GM12878 (cell line): ENCODE data around the gene MANF. TPM values are rescaled to one million over a fixed set of nuclear protein-coding genes. Genes with fewer than 3 reads are reported as not detected.

Experiments used
- ATAC-seq: fragments of 200-7000 bp; cut with Tn5 transposase; 3 replicates; pipeline ENCODE4 v1.9.1; 2020; ENCODE audit warnings: mild to moderate bottlenecking, moderate library complexity
- BruUV-seq: library from RNA; stranded (reverse); fragments of 400-500 nt; replicated peaks from 2 replicates; lab custom pipeline; 2021; lab: Mats Ljungman, UMichigan
- CTCF ChIA-PET: fragments of 300-600 bp; sonication (Branson Sonifier 250); formaldehyde crosslinking; extraction: SDS; loops from one replicate; lab custom pipeline; 2021; ENCODE audit warnings: inconsistent platforms; lab: Yijun Ruan, JAX
- POLR2A ChIA-PET: fragments of 350-600 bp; formaldehyde crosslinking; extraction: SDS; loops from one replicate; lab custom pipeline; 2021; ENCODE audit warnings: inconsistent platforms; lab: Charles Lee
- RAD21 ChIA-PET: fragments of 300-600 bp; sonication (Branson Sonifier 250); formaldehyde crosslinking; loops from one replicate; lab custom pipeline; 2023; ENCODE audit warnings: antibody characterized with exemption; ENCODE audit not compliant: unreplicated experiment; lab: Charles Lee
- SMC1A ChIA-PET: fragments of 300-600 bp; sonication (Branson Sonifier 250); formaldehyde crosslinking; loops from one replicate; lab custom pipeline; 2023; ENCODE audit not compliant: unreplicated experiment, uncharacterized antibody; lab: Charles Lee
- DNase-seq: peaks from one replicate; pipeline ENCODE4 v3.0.0-alpha.2; 2011; ENCODE audit warnings: low read depth, low spot score
- FAIRE-seq: peaks from 3 replicates; lab custom pipeline; 2011; peaks lifted over from hg19 to GRCh38; lab: Jason Lieb, UNC
- H2AFZ ChIP-seq: 2 replicates; pipeline ENCODE4 v1.6.0; 2011; ENCODE audit warnings: low read depth, low read length, control low read depth; ENCODE audit not compliant: control insufficient read depth
- H3K27ac ChIP-seq: 2 replicates; pipeline ENCODE4 v1.5.1; 2011; ENCODE audit warnings: control low read depth; ENCODE audit not compliant: control insufficient read depth, insufficient read depth
- H3K27me3 ChIP-seq, 2 experiments: replicated peaks in 1 of 2; 2 replicates each; pipeline versions ENCODE4 v1.6.0 to v1.6.1; 2011; ENCODE audit warnings: low read length in 1 of 2; ENCODE audit not compliant: control insufficient read depth in 2 of 2, insufficient read depth in 2 of 2
- H3K36me3 ChIP-seq, 2 experiments: 2 replicates each; pipeline ENCODE4 v1.5.1; 2011; ENCODE audit warnings: low read length in 1 of 2; ENCODE audit not compliant: control insufficient read depth in 2 of 2, insufficient read depth in 2 of 2
- H3K4me1 ChIP-seq: 2 replicates; pipeline ENCODE4 v1.6.1; 2011; ENCODE audit warnings: mild to moderate bottlenecking, low read length, moderate library complexity, mixed read lengths; ENCODE audit not compliant: control insufficient read depth, insufficient read depth
- H3K4me2 ChIP-seq: 2 replicates; pipeline ENCODE4 v1.6.0; 2011; ENCODE audit warnings: control low read depth; ENCODE audit not compliant: control insufficient read depth, insufficient read depth
- H3K4me3 ChIP-seq: fragments of 200-600 bp; sonication (generic); 2 replicates; pipeline ENCODE4 v1.5.1; 2016
- H3K79me2 ChIP-seq: 2 replicates; pipeline ENCODE4 v1.6.0; 2011; ENCODE audit warnings: low read length; ENCODE audit not compliant: control insufficient read depth, insufficient read depth
- H3K9ac ChIP-seq: 2 replicates; pipeline ENCODE4 v1.8.0; 2011; ENCODE audit warnings: low read length, control low read depth, mixed read lengths; ENCODE audit not compliant: control insufficient read depth, insufficient read depth
- H3K9me3 ChIP-seq: replicated peaks from 3 replicates; pipeline ENCODE4 v1.5.1; 2011; ENCODE audit warnings: mild to moderate bottlenecking, low read length; ENCODE audit not compliant: control insufficient read depth, insufficient read depth
- H4K20me1 ChIP-seq: 2 replicates; pipeline ENCODE4 v1.6.0; 2011; ENCODE audit not compliant: control insufficient read depth, insufficient read depth
- ASH2L ChIP-seq: fragments of 300-600, 200-600 bp; sonication (generic); IDR thresholded peaks from 2 replicates; pipeline ENCODE4 v1.6.1; 2017; ENCODE audit warnings: low read depth, mild to moderate bottlenecking, borderline replicate concordance
- BRCA1 ChIP-seq: IDR thresholded peaks from 2 replicates; pipeline ENCODE4 v1.6.1; 2011; ENCODE audit warnings: low read depth, low read length, improper control_type of control experiment
- CBFB ChIP-seq: IDR thresholded peaks from 2 replicates; pipeline ENCODE4 v1.6.1; 2016; ENCODE audit warnings: antibody characterized with exemption, low read depth
- CTCF ChIP-seq, 3 experiments: IDR thresholded peaks in 2 of 3; conservative IDR thresholded peaks in 1 of 3; 2 replicates each; pipeline ENCODE4 v1.5.1; 2011; ENCODE audit warnings: low read depth in 3 of 3, low read length in 3 of 3, mild to moderate bottlenecking in 3 of 3, control low read depth in 2 of 3, moderate library complexity in 2 of 3, inconsistent platforms in 1 of 3, mixed read lengths in 1 of 3; ENCODE audit not compliant: control insufficient read depth in 2 of 3, insufficient read depth in 1 of 3; ENCODE audit errors: extremely low read depth in 1 of 3
- ELK1 ChIP-seq: IDR thresholded peaks from 2 replicates; pipeline ENCODE4 v1.6.1; 2012; ENCODE audit warnings: low read depth, low read length, improper control_type of control experiment
- HDAC2 ChIP-seq: fragments of 200-600 bp; sonication (generic); IDR thresholded peaks from 2 replicates; pipeline ENCODE4 v1.6.1; 2017
- IRF5 ChIP-seq: fragments of 450-650 bp; IDR thresholded peaks from 2 replicates; pipeline ENCODE4 v1.6.1; 2017; ENCODE audit warnings: borderline replicate concordance
- MLLT1 ChIP-seq: fragments of 450-650 bp; IDR thresholded peaks from 2 replicates; pipeline ENCODE4 v1.6.1; 2016; ENCODE audit warnings: mild to moderate bottlenecking
- PBX3 ChIP-seq: IDR thresholded peaks from 2 replicates; pipeline ENCODE4 v1.6.1; 2011; ENCODE audit warnings: mild to moderate bottlenecking, low read depth, low read length, moderate library complexity; ENCODE audit not compliant: insufficient replicate concordance
- RUNX3 ChIP-seq: IDR thresholded peaks from 2 replicates; pipeline ENCODE4 v1.6.1; 2012; ENCODE audit warnings: low read length, inconsistent platforms
- TCF12 ChIP-seq: IDR thresholded peaks from 2 replicates; pipeline ENCODE4 v1.6.1; 2011; ENCODE audit warnings: low read depth, mild to moderate bottlenecking, low read length
- USF1 ChIP-seq: IDR thresholded peaks from 2 replicates; pipeline ENCODE4 v1.6.1; 2011; ENCODE audit warnings: borderline replicate concordance, low read depth, mild to moderate bottlenecking, moderate library complexity, mixed read lengths, low read length; ENCODE audit not compliant: insufficient read depth; ENCODE audit errors: extremely low read length
- ZNF207 ChIP-seq: fragments of 450-650 bp; IDR thresholded peaks from 2 replicates; pipeline ENCODE4 v1.6.1; 2014; ENCODE audit warnings: antibody characterized with exemption, mild to moderate bottlenecking, borderline replicate concordance
- WGBS: methylation state at CpG from one replicate; pipeline ENCODE4 v1.1.6; 2016; ENCODE audit warnings: low lambda C conversion rate; ENCODE audit not compliant: insufficient replicate concordance, insufficient coverage; ENCODE audit errors: missing lambda C conversion rate; 5-methylcytosine and 5-hydroxymethylcytosine counted together
- in situ Hi-C: fragments of 300-500 bp; cut with MboI; formaldehyde crosslinking; loops from 9 replicates; pipeline ENCODE4 v1.14.3; 2018; ENCODE audit warnings: mixed read lengths
- intact Hi-C: fragments of 100-400 bp; cut with micrococcal nuclease; formaldehyde crosslinking; loops from one replicate; pipeline ENCODE4 v1.14.2; 2022; ENCODE audit not compliant: unreplicated experiment
- polyA plus RNA-seq, 11 experiments: library from polyadenylated mRNA; depleted of rRNA in 4 of 11; unstranded in 6 of 11; stranded (reverse) in 5 of 11; fragments of >200 nt; fragmentation: Nextera tagmentation in 4 of 11; fragmentation: Illumina TruSeq in 1 of 11; extraction: Ambion mirVana in 4 of 11; extraction: Trizol in 1 of 11; gene quantifications; 1 replicate in 1 of 11; 2 replicates in 10 of 11; pipeline versions ENCODE4 v1.2.1 to v1.2.3, GENCODE V29; 2011 to 2016; ENCODE audit warnings: inconsistent platforms in 2 of 11, missing spikeins in 2 of 11, low read depth in 1 of 11
- total RNA-seq, 4 experiments: library from RNA; depleted of rRNA in 3 of 4; stranded (reverse); fragments of >200 nt in 3 of 4; fragmentation: Illumina TruSeq in 1 of 4; extraction: Trizol in 1 of 4; gene quantifications; 2 replicates each; pipeline versions ENCODE4 v1.2.1 to v1.2.3, GENCODE V29; 2013 to 2021

MANF gene
- total and polyA plus RNA-seq, 10 of the 15 experiments (the other 5 are each of a cell fraction or from before 2014, with no cell fraction given) = 22.0 to 120 (median 82.9) TPM

GRCh38 chr3:51362476-51362875 is 22.6 kb upstream of the MANF start:
- Histone ChIP-seq H3K4me3 (no peak overlapping the region), H3K79me2 (no peaks in the 10 kb centered on the region), H3K27me3 (peaks cover 0 to 2% of the 10 kb centered on the region in 2 experiments; a peak in 1 of 4 replicates), H3K4me1 (no peaks in the 10 kb centered on the region), H4K20me1 (no peaks in the 10 kb centered on the region), H3K4me2 (no peak overlapping the region), H2AFZ (no peak overlapping the region), H3K9ac (no peak overlapping the region), H3K27ac (no peak overlapping the region), H3K9me3 (no peaks in the 10 kb centered on the region), H3K36me3 (no peaks in the 10 kb centered on the region)
- no peak for FAIRE-seq
- 45% methylated on average over 9 of the region's 9 CpGs for WGBS
- BruUV-seq = no TSS peak
- ATAC-seq = no peak
- in situ Hi-C loops (no loop called here), intact Hi-C loops (no loop called here)
- POLR2A ChIA-PET = no interaction called here
- RAD21 ChIA-PET = no interaction called here
- CTCF ChIA-PET = no interaction called here
- no peak for TF ChIP-seq USF1
- TF ChIP-seq RUNX3 = no peak
- no peak for TF ChIP-seq PBX3
- no peak for TF ChIP-seq IRF5
- no peak for TF ChIP-seq HDAC2
- no peak for TF ChIP-seq MLLT1
- TF ChIP-seq ELK1 = no peak
- no peak for TF ChIP-seq CBFB
- TF ChIP-seq ZNF207 = no peak
- no peak for TF ChIP-seq TCF12
- no peak for TF ChIP-seq CTCF (IDR thresholded peaks at IDR 0.05 in 2 of 3, conservative IDR thresholded peaks at IDR 0.05 in 1 of 3; ENCODE audit: control insufficient read depth in 2 of 3, extremely low read depth in 1 of 3, insufficient read depth in 1 of 3, low read depth in 3 of 3, low read length in 3 of 3)
- no peak for TF ChIP-seq BRCA1
- no peak for TF ChIP-seq ASH2L
- no peak for DNase-seq
- SMC1A ChIA-PET = no interaction called here
